GM23248 (cell line): ENCODE measurements around the gene LDB2. TPM values are rescaled to one million over a fixed set of nuclear protein-coding genes. Genes with fewer than 3 reads are reported as not detected.

Source experiments
- DNase-seq: peaks from one replicate; pipeline ENCODE4 v3.0.0-alpha.2; 2015
- H2AFZ ChIP-seq: fragments of 200-600 bp; sonication (generic); 2 replicates; pipeline ENCODE4 v1.6.1; 2016; ENCODE audit warnings: antibody characterized with exemption
- H3F3A ChIP-seq: fragments of 200-600 bp; sonication (generic); 2 replicates; pipeline ENCODE4 v1.6.1; 2016; ENCODE audit warnings: mild to moderate bottlenecking, antibody characterized with exemption, mixed run types; ENCODE audit not compliant: insufficient read depth
- H3K27ac ChIP-seq: fragments of 200-600 bp; sonication (generic); 2 replicates; pipeline ENCODE4 v1.5.1; 2016; ENCODE audit warnings: mild to moderate bottlenecking
- H3K27me3 ChIP-seq: fragments of 200-600 bp; sonication (generic); replicated peaks from 2 replicates; pipeline ENCODE4 v1.6.1; 2016; ENCODE audit warnings: mild to moderate bottlenecking; ENCODE audit not compliant: insufficient read depth
- H3K36me3 ChIP-seq: fragments of 200-600 bp; sonication (generic); 2 replicates; pipeline ENCODE4 v1.6.1; 2016; ENCODE audit warnings: low read depth, mild to moderate bottlenecking
- H3K4me1 ChIP-seq: fragments of 200-600 bp; sonication (generic); 2 replicates; pipeline ENCODE4 v1.6.1; 2016; ENCODE audit warnings: mild to moderate bottlenecking; ENCODE audit not compliant: insufficient read depth
- H3K4me2 ChIP-seq: fragments of 200-600 bp; sonication (generic); one replicate; pipeline ENCODE4 v1.6.1; 2016; ENCODE audit warnings: mild to moderate bottlenecking; ENCODE audit not compliant: unreplicated experiment
- H3K4me3 ChIP-seq: fragments of 200-600 bp; sonication (generic); 2 replicates; pipeline ENCODE4 v1.5.1; 2016; ENCODE audit warnings: mild to moderate bottlenecking
- H3K79me2 ChIP-seq: fragments of 200-600 bp; sonication (generic); 2 replicates; pipeline ENCODE4 v1.6.1; 2016; ENCODE audit warnings: mild to moderate bottlenecking; ENCODE audit not compliant: insufficient read depth
- H3K9ac ChIP-seq: fragments of 200-600 bp; sonication (generic); 2 replicates; pipeline ENCODE4 v1.6.1; 2016; ENCODE audit warnings: mild to moderate bottlenecking
- H3K9me2 ChIP-seq: fragments of 200-600 bp; sonication (generic); 2 replicates; pipeline ENCODE4 v1.6.1; 2016; ENCODE audit warnings: mixed run types, mild to moderate bottlenecking, moderate library complexity; ENCODE audit not compliant: insufficient read depth
- H3K9me3 ChIP-seq: fragments of 200-600 bp; sonication (generic); one replicate; pipeline ENCODE4 v1.6.1; 2017; ENCODE audit warnings: low read depth
- H4K20me1 ChIP-seq: fragments of 200-600 bp; sonication (generic); 2 replicates; pipeline ENCODE4 v1.6.0; 2016; ENCODE audit not compliant: insufficient read depth
- EZH2 ChIP-seq: fragments of 200-600 bp; sonication (generic); IDR thresholded peaks from 2 replicates; pipeline ENCODE4 v1.6.1; 2018; ENCODE audit warnings: antibody characterized with exemption, mild to moderate bottlenecking; ENCODE audit not compliant: insufficient read depth, poor library complexity, severe bottlenecking
- EZH2phosphoT487 ChIP-seq: fragments of 200-600 bp; sonication (generic); IDR thresholded peaks from 2 replicates; pipeline ENCODE4 v1.6.1; 2018; ENCODE audit warnings: antibody characterized with exemption, moderate library complexity, mild to moderate bottlenecking, low read depth; ENCODE audit not compliant: insufficient read depth
- WGBS, 2 experiments: methylation state at CpG; one replicate each; pipeline ENCODE4 v1.1.6; 2015 to 2017; ENCODE audit warnings: low lambda C conversion rate in 2 of 2, low coverage in 1 of 2; ENCODE audit errors: missing lambda C conversion rate in 2 of 2; 5-methylcytosine and 5-hydroxymethylcytosine counted together
- in situ Hi-C: fragments of 300-500 bp; cut with MboI; formaldehyde crosslinking; loops from 2 replicates; pipeline ENCODE4 v1.15.0; 2020
- polyA plus RNA-seq: library from polyadenylated mRNA; unstranded; fragments of >200 nt; fragmentation: Nextera tagmentation; extraction: Ambion mirVana; gene quantifications from 2 replicates; pipeline ENCODE4 v1.2.1, GENCODE V29; 2016
- total RNA-seq: library from RNA; depleted of rRNA; stranded (reverse); fragments of >200 nt; shearing (Covaris generic); gene quantifications from 2 replicates; pipeline ENCODE4 v1.2.3, GENCODE V29; 2014

Gene LDB2
- total and polyA plus RNA-seq, 2 experiments from 2014 or later: 52.8 to 76.6 TPM

GRCh38 chr4:16827794-16828724 is 70.4 kb downstream of the LDB2 start:
- no peak for TF ChIP-seq EZH2
- no peak for TF ChIP-seq EZH2phosphoT487
- DNase-seq: no peak

GRCh38 chr4:16827045-16827444 is 71.4 kb downstream of the LDB2 start:
- Histone ChIP-seq H3K79me2 (peaks cover 39% of the 10 kb centered on the region), H3F3A (0 out of 2 replicates have a peak, but pooled peaks cover 14% of the 10 kb centered on the region), H3K4me3 (no peak overlapping the region), H3K9ac (no peak overlapping the region), H3K4me1 (0 out of 2 replicates have a peak, but pooled peaks cover 10% of the 10 kb centered on the region), H3K27me3 (no peaks in the 10 kb centered on the region), H3K4me2 (no peak overlapping the region), H3K9me3 (no peaks in the 10 kb centered on the region), H3K27ac (no peak overlapping the region), H3K9me2 (no peaks in the 10 kb centered on the region), H4K20me1 (no peaks in the 10 kb centered on the region), H2AFZ (no peak overlapping the region; the same call in 1 of the 2 replicates), H3K36me3 (0 out of 2 replicates have a peak, but pooled peaks cover 3% of the 10 kb centered on the region)
- TF ChIP-seq EZH2 (no peak), EZH2phosphoT487 (no peak)
- WGBS, 2 experiments: 46 to 52% methylated on average over 4 of the region's 4 CpGs
- no peak for DNase-seq
- in situ Hi-C loops: no loop called here

More at GRCh38 chr4:16827794-16828724, 70.4 kb downstream of the LDB2 start:
- no peak overlapping the region for H3K4me3 ChIP-seq
- H3K4me2 ChIP-seq: no peak overlapping the region
- H3K79me2 ChIP-seq: peaks cover 45% of the 10 kb centered on the region
- no peak overlapping the region for H3K27ac ChIP-seq
- H3F3A ChIP-seq: 0 out of 2 replicates have a peak, but pooled peaks cover 14% of the 10 kb centered on the region
- H3K9me3 ChIP-seq: no peaks in the 10 kb centered on the region
- 0 out of 2 replicates have a peak, but pooled peaks cover 3% of the 10 kb centered on the region for H3K36me3 ChIP-seq
- no peak overlapping the region for H3K9ac ChIP-seq
- H2AFZ ChIP-seq: no peak overlapping the region
- 80 to 81% methylated on average over 12 of the region's 12 CpGs for WGBS, 2 experiments
- in situ Hi-C loops: no loop called here
- no peaks in the 10 kb centered on the region for H3K27me3 ChIP-seq
- 0 out of 2 replicates have a peak, but pooled peaks cover 10% of the 10 kb centered on the region for H3K4me1 ChIP-seq
- no peaks in the 10 kb centered on the region for H4K20me1 ChIP-seq
- no peaks in the 10 kb centered on the region for H3K9me2 ChIP-seq

- no peaks in the 10 kb centered on the region for H3K9me3 ChIP-seq
- H3K9me2 ChIP-seq: no peaks in the 10 kb centered on the region
- no peaks in the 10 kb centered on the region for H4K20me1 ChIP-seq
- no peak overlapping the region for H3K4me3 ChIP-seq
- DNase-seq: no peak
- peaks cover 39% of the 10 kb centered on the region for H3K79me2 ChIP-seq
- in situ Hi-C loops: no loop called here
- H2AFZ ChIP-seq: no peak overlapping the region
- 0 out of 2 replicates have a peak, but pooled peaks cover 14% of the 10 kb centered on the region for H3F3A ChIP-seq
- H3K9ac ChIP-seq: no peak overlapping the region
- H3K27me3 ChIP-seq: no peaks in the 10 kb centered on the region
- TF ChIP-seq EZH2phosphoT487 (no peak), EZH2 (no peak)
- no peak overlapping the region for H3K4me2 ChIP-seq
- 0 out of 2 replicates have a peak, but pooled peaks cover 3% of the 10 kb centered on the region for H3K36me3 ChIP-seq
- 95 to 98% methylated on average over 3 of the region's 3 CpGs for WGBS, 2 experiments
- no peak overlapping the region for H3K27ac ChIP-seq
- 0 out of 2 replicates have a peak, but pooled peaks cover 10% of the 10 kb centered on the region for H3K4me1 ChIP-seq
These were observed 72.0 kb downstream of the LDB2 start for GRCh38 chr4:16826406-16826910.

- Histone ChIP-seq H3K4me1 (0 out of 2 replicates have a peak, but pooled peaks cover 10% of the 10 kb centered on the region), H4K20me1 (no peaks in the 10 kb centered on the region), H3K4me3 (no peak overlapping the region), H3K9me2 (no peaks in the 10 kb centered on the region), H3K27ac (no peak overlapping the region), H3K9me3 (no peaks in the 10 kb centered on the region), H3K9ac (no peak overlapping the region), H3K27me3 (no peaks in the 10 kb centered on the region), H3F3A (0 out of 2 replicates have a peak, but pooled peaks cover 14% of the 10 kb centered on the region), H2AFZ (no peak overlapping the region), H3K4me2 (no peak overlapping the region), H3K36me3 (0 out of 2 replicates have a peak, but pooled peaks cover 3% of the 10 kb centered on the region), H3K79me2 (peaks cover 43% of the 10 kb centered on the region)
- in situ Hi-C loops: no loop called here
- WGBS, 2 experiments: 24 to 30% methylated on average over 4 of the region's 4 CpGs
- no peak for TF ChIP-seq EZH2phosphoT487
- no peak for TF ChIP-seq EZH2
- peak; percentile 64 for DNase-seq
These were observed 74.1 kb downstream of the LDB2 start for GRCh38 chr4:16824278-16824806.
